ENCODE results near the gene TUBG2. TPM values are rescaled to one million over a fixed set of nuclear protein-coding genes. Genes with fewer than 3 reads are reported as not detected.

TUBG2 gene
- total and polyA plus RNA-seq, 2 of the 8 experiments (the other 6 are each of a cell fraction or from before 2014, with no cell fraction given) = 14.8 to 16.6 TPM

GRCh38 chr17:42691021-42691545, 32.0 kb downstream of the TUBG2 start:
- no peak overlapping the region for H3K14ac ChIP-seq (ENCODE audit: insufficient read length)
- no peak overlapping the region for H4K91ac ChIP-seq (replicated peaks; ENCODE audit: insufficient read length, low read length)
- no peaks in the 10 kb centered on the region for H3K79me2 ChIP-seq (ENCODE audit: control insufficient read depth in 1 of 2, insufficient read depth in 2 of 2, low read length in 2 of 2)
- no peaks in the 10 kb centered on the region for H3K27me3 ChIP-seq (replicated peaks in 1 of 4; ENCODE audit: control insufficient read depth in 3 of 4, extremely low read depth in 1 of 4, insufficient read depth in 3 of 4, low read length in 3 of 4)
- no peak overlapping the region for H3K9ac ChIP-seq (replicated peaks in 1 of 4; ENCODE audit: extremely low read depth in 1 of 4, low read depth in 3 of 4, low read length in 3 of 4)
- no peak overlapping the region for H2AFZ ChIP-seq (ENCODE audit: low read length)
- no peak overlapping the region for H3K4ac ChIP-seq (replicated peaks; ENCODE audit: insufficient read length, low read depth, low read length)
- no peak overlapping the region for H4K5ac ChIP-seq (ENCODE audit: insufficient read length, low read depth, low read length)
- 0 out of 2 replicates have a peak, but pooled peaks cover 2% of the 10 kb centered on the region for H3K23me2 ChIP-seq (ENCODE audit: low read depth, low read length)
- H3K4me2 ChIP-seq (ENCODE audit: insufficient read depth in 1 of 2, low read depth in 2 of 2, low read length in 2 of 2) = no peak overlapping the region
- H3K36me3 ChIP-seq (ENCODE audit: control insufficient read depth in 2 of 4, insufficient read depth in 4 of 4, low read length in 3 of 4) = peaks cover 0 to 6% (median 0%) of the 10 kb centered on the region in 4 experiments; a peak in 3 of 8 replicates
- no peak overlapping the region for H3K23ac ChIP-seq (ENCODE audit: insufficient read length)
- CTCF ChIA-PET (ENCODE audit: partially characterized antibody) = interaction anchor here (0.5 to 1.7 kb wide), 6 partner anchors 11 to 513 kb away, joined by 3 to 6 read pairs (median 3); no protein-coding TSS in a partner anchor
- H2BK12ac ChIP-seq (ENCODE audit: low read depth, low read length) = no peak overlapping the region
- H3K56ac ChIP-seq (replicated peaks; ENCODE audit: insufficient read length, low read depth, low read length) = no peak overlapping the region
- H2BK15ac ChIP-seq (ENCODE audit: low read length) = no peak overlapping the region
- FAIRE-seq = no peak
- H3K79me1 ChIP-seq (ENCODE audit: low read depth, low read length) = no peaks in the 10 kb centered on the region
- H2AK5ac ChIP-seq (ENCODE audit: low read depth, low read length) = no peak overlapping the region
- no peak overlapping the region for H3K18ac ChIP-seq (ENCODE audit: extremely low read depth, low read length)
- DNase-seq (ENCODE audit: low read depth in 1 of 2, low spot score in 2 of 2) = no peak
- 0 out of 7 replicates have a peak, but pooled peaks cover 0 to 3% (median 0%) of the 10 kb centered on the region in 4 experiments for H3K4me1 ChIP-seq (replicated peaks in 1 of 4; ENCODE audit: control insufficient read depth in 3 of 4, insufficient read depth in 4 of 4, low read length in 3 of 4)
- H3K4me3 ChIP-seq (ENCODE audit: extremely low read depth in 1 of 4, insufficient read depth in 2 of 4, low read depth in 3 of 4, low read length in 4 of 4) = no peak overlapping the region
- no peak overlapping the region for H2BK20ac ChIP-seq (ENCODE audit: low read length)
- WGBS, 2 experiments (ENCODE audit: extremely low coverage in 1 of 2, insufficient coverage in 1 of 2, insufficient read length in 1 of 2, insufficient replicate concordance in 2 of 2, low coverage in 1 of 2, low lambda C conversion rate in 2 of 2, missing lambda C conversion rate in 1 of 2) = 95% methylated on average over 12 of the region's 12 CpGs; no CpG with 5 or more reads in 1 of the 2 experiments
- TF ChIP-seq KDM4A (IDR thresholded peaks at IDR 0.05; ENCODE audit: low read depth, low read length, severe bottlenecking) = no peak
- no peak for TF ChIP-seq JUND (IDR thresholded peaks at IDR 0.05; ENCODE audit: low read length)
- TF ChIP-seq FOSL1 (IDR thresholded peaks at IDR 0.05; ENCODE audit: insufficient read depth, low read depth, low read length) = no peak
- TF ChIP-seq E2F6 (IDR thresholded peaks at IDR 0.05) = no peak
- H4K20me1 ChIP-seq (replicated peaks in 1 of 2; ENCODE audit: control insufficient read depth in 1 of 2, insufficient read depth in 2 of 2, low read length in 2 of 2) = peaks cover 0 to 4% of the 10 kb centered on the region in 2 experiments
- H3K9me3 ChIP-seq (ENCODE audit: insufficient read depth in 2 of 2, low read depth in 1 of 2, low read length in 1 of 2) = no peaks in the 10 kb centered on the region
- H2BK120ac ChIP-seq (replicated peaks; ENCODE audit: low read depth, low read length) = no peak overlapping the region
- no peak overlapping the region for H3K27ac ChIP-seq (ENCODE audit: low read depth, low read length)
- H4K8ac ChIP-seq (ENCODE audit: extremely low read depth, insufficient read depth, low read length) = no peak overlapping the region
- no peak overlapping the region for H2BK5ac ChIP-seq (ENCODE audit: low read depth, low read length)
- POLR2A ChIA-PET (ENCODE audit: partially characterized antibody) = interaction anchor here (1.4 to 3.0 kb wide), 2 partner anchors 10 to 11 kb away, joined by 3 to 9 read pairs; no protein-coding TSS in a partner anchor
